Cardiac fibroblast (primary cell): ENCODE data around the gene CABLES1.
A peak's percentile ranks its signal among the peaks of the same experiment; 100 is the strongest.

Experiments
- DNase-seq, 2 donors: peaks; one replicate each; pipeline versions ENCODE4 v3.0.0 to v3.0.0-alpha.2; 2010; ENCODE audit warnings: low read depth in 2 of 2
- H3K4me3 ChIP-seq, 2 donors: replicated peaks in 1 of 2; 1 replicate in 1 of 2; 2 replicates in 1 of 2; pipeline ENCODE4 v1.5.1; 2011; ENCODE audit warnings: low read depth in 2 of 2, low read length in 2 of 2, mild to moderate bottlenecking in 2 of 2, moderate library complexity in 1 of 2
- TF ChIP-seq, protein P1 (sequence below): IDR thresholded peaks from one replicate; pipeline ENCODE4 v1.5.1; 2011; ENCODE audit warnings: low read depth, mild to moderate bottlenecking, low read length, inconsistent platforms

Gene CABLES1

GRCh38 chr18:23143016-23143814 lies 7.9 kb downstream of the CABLES1 start:
- H3K4me3 ChIP-seq = no peak overlapping the region
- TF ChIP-seq, protein P1, sequence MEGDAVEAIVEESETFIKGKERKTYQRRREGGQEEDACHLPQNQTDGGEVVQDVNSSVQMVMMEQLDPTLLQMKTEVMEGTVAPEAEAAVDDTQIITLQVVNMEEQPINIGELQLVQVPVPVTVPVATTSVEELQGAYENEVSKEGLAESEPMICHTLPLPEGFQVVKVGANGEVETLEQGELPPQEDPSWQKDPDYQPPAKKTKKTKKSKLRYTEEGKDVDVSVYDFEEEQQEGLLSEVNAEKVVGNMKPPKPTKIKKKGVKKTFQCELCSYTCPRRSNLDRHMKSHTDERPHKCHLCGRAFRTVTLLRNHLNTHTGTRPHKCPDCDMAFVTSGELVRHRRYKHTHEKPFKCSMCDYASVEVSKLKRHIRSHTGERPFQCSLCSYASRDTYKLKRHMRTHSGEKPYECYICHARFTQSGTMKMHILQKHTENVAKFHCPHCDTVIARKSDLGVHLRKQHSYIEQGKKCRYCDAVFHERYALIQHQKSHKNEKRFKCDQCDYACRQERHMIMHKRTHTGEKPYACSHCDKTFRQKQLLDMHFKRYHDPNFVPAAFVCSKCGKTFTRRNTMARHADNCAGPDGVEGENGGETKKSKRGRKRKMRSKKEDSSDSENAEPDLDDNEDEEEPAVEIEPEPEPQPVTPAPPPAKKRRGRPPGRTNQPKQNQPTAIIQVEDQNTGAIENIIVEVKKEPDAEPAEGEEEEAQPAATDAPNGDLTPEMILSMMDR = no peak
- peak in 1 of 2 donors; percentile 47 for DNase-seq

DNA sequence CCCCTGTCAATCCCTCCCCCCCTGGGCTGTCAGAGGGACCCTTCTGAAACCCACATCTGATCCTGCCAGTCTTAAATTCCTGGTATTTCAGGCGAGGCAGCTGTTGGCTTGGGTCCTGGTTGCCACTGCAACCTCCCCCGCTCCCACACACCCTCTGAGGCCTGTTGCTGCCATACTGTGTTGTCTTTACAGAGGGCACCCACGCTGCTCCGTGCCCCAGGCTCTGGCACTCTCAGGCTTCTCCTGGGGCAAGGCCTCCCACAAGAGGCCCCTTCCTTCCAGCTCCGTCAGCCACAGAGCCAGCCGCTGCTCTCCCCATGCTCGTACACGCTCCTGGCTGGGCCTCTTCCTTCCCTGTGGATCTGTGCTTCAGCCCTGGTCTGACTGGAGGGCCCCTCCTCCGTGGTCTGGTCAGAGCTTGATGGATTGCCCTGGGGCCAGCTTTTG lies 8.6 kb downstream of the CABLES1 start:
- DNase-seq = peak in 1 of 2 donors; percentile 52
- TF ChIP-seq, protein P1 = no peak
- H3K4me3 ChIP-seq = no peak overlapping the region

- TF ChIP-seq, protein P1 = no peak
- no peak for DNase-seq
- H3K4me3 ChIP-seq = no peak overlapping the region
Observed at GRCh38 chr18:23144640-23145039, 9.4 kb downstream of the CABLES1 start.

- TF ChIP-seq, protein P1 = no peak
- DNase-seq = no peak
- no peak overlapping the region for H3K4me3 ChIP-seq
Observed at GRCh38 chr18:23145621-23146020, 10.3 kb downstream of the CABLES1 start.

GRCh38 chr18:23146861-23147469 lies 11.7 kb downstream of the CABLES1 start:
- H3K4me3 ChIP-seq = no peak overlapping the region

DNA sequence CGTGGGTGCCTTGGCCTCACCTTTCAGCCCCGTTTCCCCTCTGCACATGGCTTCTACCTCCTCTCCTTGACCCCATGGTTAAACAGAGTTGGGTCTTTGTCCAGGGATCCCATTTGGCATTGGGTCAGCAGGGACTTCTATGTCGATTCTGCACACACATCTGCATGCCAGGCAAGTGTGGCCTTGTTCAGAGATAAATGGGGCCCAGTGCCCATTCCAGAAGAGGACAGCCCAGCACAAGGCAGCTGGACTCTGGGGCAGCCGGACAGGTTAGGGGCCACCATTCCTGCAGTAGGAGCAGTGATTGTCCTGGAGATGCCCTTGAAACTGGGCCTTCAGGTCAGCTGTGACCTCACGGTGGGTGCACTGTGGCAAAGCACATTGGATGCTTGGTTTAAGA lies 13.1 kb downstream of the CABLES1 start:
- H3K4me3 ChIP-seq = no peak overlapping the region
- TF ChIP-seq, protein P1 = no peak
- no peak for DNase-seq

More at GRCh38 chr18:23146861-23147469, 11.7 kb downstream of the CABLES1 start:
- DNase-seq = no peak
- TF ChIP-seq, protein P1 = no peak
